Fibroblast of lung (primary cell): ENCODE data around the gene ISYNA1. TPM values are rescaled to one million over a fixed set of nuclear protein-coding genes. Genes with fewer than 3 reads are reported as not detected.

Source experiments
- DNase-seq, 2 donors: peaks; one replicate each; pipeline versions ENCODE4 v3.0.0 to v3.0.0-alpha.2; 2010; ENCODE audit warnings: low read depth in 2 of 2
- H2AFZ ChIP-seq: 2 replicates; pipeline ENCODE4 v1.5.1; 2012; ENCODE audit warnings: low read length, control low read depth, inconsistent platforms
- H3K27ac ChIP-seq: 2 replicates; pipeline ENCODE4 v1.5.1; 2011; ENCODE audit warnings: low read length, control low read depth; ENCODE audit not compliant: insufficient read depth
- H3K27me3 ChIP-seq: 2 replicates; pipeline ENCODE4 v1.5.1; 2011; ENCODE audit warnings: mild to moderate bottlenecking, low read length; ENCODE audit not compliant: control insufficient read depth, insufficient read depth
- H3K36me3 ChIP-seq: 2 replicates; pipeline ENCODE4 v1.5.1; 2011; ENCODE audit warnings: low read length; ENCODE audit not compliant: control insufficient read depth, insufficient read depth
- H3K4me1 ChIP-seq: 2 replicates; pipeline ENCODE4 v1.5.1; 2011; ENCODE audit warnings: low read length; ENCODE audit not compliant: control insufficient read depth, insufficient read depth; ENCODE audit errors: extremely low read depth
- H3K4me2 ChIP-seq: 2 replicates; pipeline ENCODE4 v1.5.1; 2011; ENCODE audit warnings: low read length, control low read depth; ENCODE audit not compliant: insufficient read depth; ENCODE audit errors: extremely low read depth
- H3K4me3 ChIP-seq, 4 experiments: fragments of 200-600 bp in 1 of 4; sonication (generic) in 1 of 4; replicated peaks in 1 of 4; 2 replicates each; pipeline ENCODE4 v1.5.1; 2011 to 2016; ENCODE audit warnings: low read length in 4 of 4, low read depth in 3 of 4, mild to moderate bottlenecking in 3 of 4, control low read depth in 2 of 4, inconsistent platforms in 1 of 4, mixed read lengths in 1 of 4; ENCODE audit not compliant: insufficient read depth in 1 of 4; ENCODE audit errors: control extremely low read depth in 1 of 4
- H3K79me2 ChIP-seq: 2 replicates; pipeline ENCODE4 v1.5.1; 2012; ENCODE audit warnings: mild to moderate bottlenecking, low read length, inconsistent platforms; ENCODE audit not compliant: control insufficient read depth, insufficient read depth
- H3K9ac ChIP-seq: 2 replicates; pipeline ENCODE4 v1.5.1; 2011; ENCODE audit warnings: mild to moderate bottlenecking, low read length, control low read depth; ENCODE audit not compliant: insufficient read depth
- H3K9me3 ChIP-seq: 2 replicates; pipeline ENCODE4 v1.5.1; 2012; ENCODE audit warnings: low read depth, low read length; ENCODE audit not compliant: control insufficient read depth, insufficient read depth
- H4K20me1 ChIP-seq: 2 replicates; pipeline ENCODE4 v1.5.1; 2011; ENCODE audit warnings: low read length; ENCODE audit not compliant: control insufficient read depth, insufficient read depth; ENCODE audit errors: extremely low read depth
- EZH2 ChIP-seq: IDR thresholded peaks from 2 replicates; pipeline ENCODE4 v1.5.1; 2012; ENCODE audit warnings: low read length, control low read depth, mild to moderate bottlenecking; ENCODE audit errors: missing control alignments
- polyA plus RNA-seq, 2 donors: library from polyadenylated mRNA; depleted of rRNA in 1 of 2; stranded (reverse) in 1 of 2; unstranded in 1 of 2; fragments of >200 nt; gene quantifications; 2 replicates each; pipeline ENCODE4 v1.2.1, GENCODE V29; 2011 to 2012; ENCODE audit warnings: missing spikeins in 1 of 2
- total RNA-seq: library from RNA; depleted of rRNA; stranded (reverse); fragments of >200 nt; gene quantifications from 2 replicates; pipeline ENCODE4 v1.2.1, GENCODE V29; 2014
- TF ChIP-seq, protein P1 (sequence below), 2 donors: IDR thresholded peaks in 1 of 2; conservative IDR thresholded peaks in 1 of 2; 1 replicate in 1 of 2; 2 replicates in 1 of 2; pipeline ENCODE4 v1.5.1; 2011 to 2012; ENCODE audit warnings: low read length in 2 of 2, control low read depth in 1 of 2, inconsistent platforms in 1 of 2, low read depth in 1 of 2, mild to moderate bottlenecking in 1 of 2

Gene ISYNA1
- total and polyA plus RNA-seq, 2 donors (not counting 1 experiment from before 2014, with no cell fraction given): 10.3 to 25.6 TPM

DNA sequence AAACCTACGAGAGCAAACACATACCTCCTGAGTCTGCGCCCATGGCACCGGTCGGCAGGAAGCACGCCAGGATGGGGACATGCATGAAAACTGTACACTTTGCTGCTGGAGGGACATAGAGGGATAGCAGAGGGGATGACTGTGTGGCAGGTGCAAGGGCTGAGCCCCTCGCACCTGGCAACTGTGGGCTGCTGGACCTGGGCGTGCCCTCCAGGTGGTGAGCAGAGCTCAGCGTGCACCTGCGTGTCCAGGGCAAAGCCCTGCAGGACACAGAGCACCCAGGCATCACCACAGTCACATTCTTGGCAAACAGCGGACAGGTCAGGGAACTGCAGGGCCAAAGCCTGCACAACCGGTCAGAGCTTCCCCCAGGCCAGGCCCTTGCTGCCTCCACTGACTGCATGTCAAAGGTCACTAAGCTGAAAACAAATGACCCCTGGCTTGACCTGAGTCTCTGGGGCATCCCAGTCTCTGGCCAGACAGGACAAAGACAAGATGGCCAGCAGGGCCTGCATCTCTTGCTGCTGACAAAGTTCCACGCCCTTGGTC, 9.0 kb upstream of the ISYNA1 start:
- no peak overlapping the region for H3K4me3 ChIP-seq
- no peak overlapping the region for H3K27ac ChIP-seq
- no peaks in the 10 kb centered on the region for H3K79me2 ChIP-seq
- H3K9me3 ChIP-seq: no peaks in the 10 kb centered on the region
- no peaks in the 10 kb centered on the region for H3K27me3 ChIP-seq
- TF ChIP-seq, protein P1, sequence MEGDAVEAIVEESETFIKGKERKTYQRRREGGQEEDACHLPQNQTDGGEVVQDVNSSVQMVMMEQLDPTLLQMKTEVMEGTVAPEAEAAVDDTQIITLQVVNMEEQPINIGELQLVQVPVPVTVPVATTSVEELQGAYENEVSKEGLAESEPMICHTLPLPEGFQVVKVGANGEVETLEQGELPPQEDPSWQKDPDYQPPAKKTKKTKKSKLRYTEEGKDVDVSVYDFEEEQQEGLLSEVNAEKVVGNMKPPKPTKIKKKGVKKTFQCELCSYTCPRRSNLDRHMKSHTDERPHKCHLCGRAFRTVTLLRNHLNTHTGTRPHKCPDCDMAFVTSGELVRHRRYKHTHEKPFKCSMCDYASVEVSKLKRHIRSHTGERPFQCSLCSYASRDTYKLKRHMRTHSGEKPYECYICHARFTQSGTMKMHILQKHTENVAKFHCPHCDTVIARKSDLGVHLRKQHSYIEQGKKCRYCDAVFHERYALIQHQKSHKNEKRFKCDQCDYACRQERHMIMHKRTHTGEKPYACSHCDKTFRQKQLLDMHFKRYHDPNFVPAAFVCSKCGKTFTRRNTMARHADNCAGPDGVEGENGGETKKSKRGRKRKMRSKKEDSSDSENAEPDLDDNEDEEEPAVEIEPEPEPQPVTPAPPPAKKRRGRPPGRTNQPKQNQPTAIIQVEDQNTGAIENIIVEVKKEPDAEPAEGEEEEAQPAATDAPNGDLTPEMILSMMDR (conservative IDR thresholded peaks at IDR 0.05 in 1 of 2, IDR thresholded peaks at IDR 0.05 in 1 of 2; ENCODE audit: low read depth in 1 of 2, low read length in 2 of 2): no peak
- TF ChIP-seq EZH2: no peak
- H3K36me3 ChIP-seq: peaks cover 35% of the 10 kb centered on the region
- peaks cover 3% of the 10 kb centered on the region for H3K4me1 ChIP-seq
- no peaks in the 10 kb centered on the region for H4K20me1 ChIP-seq
- no peak overlapping the region for H3K4me2 ChIP-seq
- no peak for DNase-seq
- H2AFZ ChIP-seq: no peak overlapping the region
- H3K9ac ChIP-seq: no peak overlapping the region

DNA sequence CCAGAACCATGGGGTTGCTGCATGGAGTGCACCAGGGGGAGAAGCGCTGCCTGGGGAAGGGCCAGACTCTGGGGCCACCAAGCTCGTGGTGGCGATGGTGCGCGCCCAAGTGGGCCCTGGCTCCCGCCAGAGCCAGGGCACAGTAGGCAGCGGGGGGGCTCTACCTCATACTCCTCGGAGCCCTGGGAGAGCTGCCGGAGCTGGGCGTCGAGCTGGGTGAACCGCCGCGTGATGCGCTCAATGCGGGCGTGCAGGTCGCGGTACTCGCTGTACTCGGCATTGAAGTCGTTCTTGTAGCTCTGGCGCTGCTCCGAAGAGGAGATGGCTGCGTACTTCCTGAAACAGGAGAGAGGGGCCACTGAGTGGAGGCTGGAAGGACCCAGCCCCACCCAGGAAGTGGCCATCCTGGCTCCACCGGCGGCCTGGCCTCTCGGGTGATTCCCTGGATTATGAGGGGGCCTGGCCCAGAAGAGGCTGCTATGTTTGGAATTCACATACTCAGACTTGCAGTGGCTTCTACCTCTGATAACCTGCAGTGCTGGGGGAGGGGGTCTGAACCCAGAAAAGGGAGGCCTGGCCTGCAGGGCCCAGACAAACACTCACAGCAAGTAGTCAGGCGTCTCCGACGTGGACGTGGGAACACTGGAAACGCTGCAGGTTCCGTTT, 8.3 kb upstream of the ISYNA1 start:
- H3K4me2 ChIP-seq: no peak overlapping the region
- TF ChIP-seq, protein P1 (conservative IDR thresholded peaks at IDR 0.05 in 1 of 2, IDR thresholded peaks at IDR 0.05 in 1 of 2; ENCODE audit: low read depth in 1 of 2, low read length in 2 of 2): no peak
- no peak for TF ChIP-seq EZH2
- no peaks in the 10 kb centered on the region for H3K9me3 ChIP-seq
- H3K27me3 ChIP-seq: no peaks in the 10 kb centered on the region
- H3K4me3 ChIP-seq: no peak overlapping the region
- H2AFZ ChIP-seq: no peak overlapping the region
- H3K27ac ChIP-seq: no peak overlapping the region
- no peaks in the 10 kb centered on the region for H4K20me1 ChIP-seq
- no peaks in the 10 kb centered on the region for H3K79me2 ChIP-seq
- peaks cover 35% of the 10 kb centered on the region for H3K36me3 ChIP-seq
- peaks cover 3% of the 10 kb centered on the region for H3K4me1 ChIP-seq
- H3K9ac ChIP-seq: no peak overlapping the region
- no peak for DNase-seq

DNA sequence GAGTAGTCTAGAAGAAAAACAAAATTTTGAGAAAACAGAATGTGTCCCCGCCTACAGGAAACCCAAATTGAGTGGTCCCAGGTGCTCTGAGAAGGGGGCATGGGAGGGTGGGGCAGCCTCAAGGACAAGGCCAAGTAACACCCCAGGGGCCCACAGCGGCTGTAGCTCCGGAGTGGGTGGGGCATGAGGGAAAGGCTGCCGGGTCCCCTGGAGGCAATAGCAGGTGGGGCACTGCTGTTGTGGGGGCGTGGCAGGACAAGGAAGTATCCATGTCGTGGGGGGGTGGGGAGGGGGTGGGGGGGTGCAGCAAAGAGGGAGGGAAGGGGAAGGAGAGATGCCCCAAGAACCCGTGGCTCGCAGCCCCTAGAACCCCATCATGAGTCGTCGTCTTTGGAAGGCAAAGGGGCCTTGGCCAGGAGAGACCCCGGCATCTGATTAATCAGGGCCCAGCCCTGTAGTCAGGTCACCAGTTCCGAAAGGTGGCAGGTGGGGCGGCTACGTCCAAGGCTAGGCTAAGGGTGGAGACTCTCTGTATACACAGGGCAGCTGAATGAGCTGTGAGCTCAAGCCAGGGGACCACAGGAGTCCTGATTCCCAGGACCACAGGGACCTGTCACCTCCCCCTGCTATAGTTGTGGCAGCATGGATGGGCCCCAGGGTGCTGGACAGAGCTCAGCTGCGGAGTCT, 7.5 kb upstream of the ISYNA1 start:
- no peaks in the 10 kb centered on the region for H3K27me3 ChIP-seq
- H3K36me3 ChIP-seq: peaks cover 30% of the 10 kb centered on the region
- no peak for TF ChIP-seq EZH2
- TF ChIP-seq, protein P1 (conservative IDR thresholded peaks at IDR 0.05 in 1 of 2, IDR thresholded peaks at IDR 0.05 in 1 of 2; ENCODE audit: low read depth in 1 of 2, low read length in 2 of 2): no peak
- DNase-seq: no peak
- no peak overlapping the region for H3K9ac ChIP-seq
- no peak overlapping the region for H3K4me2 ChIP-seq
- no peaks in the 10 kb centered on the region for H3K9me3 ChIP-seq
- no peaks in the 10 kb centered on the region for H3K79me2 ChIP-seq
- no peaks in the 10 kb centered on the region for H3K4me1 ChIP-seq
- no peaks in the 10 kb centered on the region for H4K20me1 ChIP-seq
- no peak overlapping the region for H3K4me3 ChIP-seq
- H3K27ac ChIP-seq: no peak overlapping the region
- H2AFZ ChIP-seq: no peak overlapping the region
